Measurements from ENCODE around the gene RTP5.
"Not testable (repeated sequence)": the region's sequence is repeated elsewhere in the genome, so short reads cannot be mapped to it uniquely, and the experiment has no call there.

The RTP5 gene

DNA sequence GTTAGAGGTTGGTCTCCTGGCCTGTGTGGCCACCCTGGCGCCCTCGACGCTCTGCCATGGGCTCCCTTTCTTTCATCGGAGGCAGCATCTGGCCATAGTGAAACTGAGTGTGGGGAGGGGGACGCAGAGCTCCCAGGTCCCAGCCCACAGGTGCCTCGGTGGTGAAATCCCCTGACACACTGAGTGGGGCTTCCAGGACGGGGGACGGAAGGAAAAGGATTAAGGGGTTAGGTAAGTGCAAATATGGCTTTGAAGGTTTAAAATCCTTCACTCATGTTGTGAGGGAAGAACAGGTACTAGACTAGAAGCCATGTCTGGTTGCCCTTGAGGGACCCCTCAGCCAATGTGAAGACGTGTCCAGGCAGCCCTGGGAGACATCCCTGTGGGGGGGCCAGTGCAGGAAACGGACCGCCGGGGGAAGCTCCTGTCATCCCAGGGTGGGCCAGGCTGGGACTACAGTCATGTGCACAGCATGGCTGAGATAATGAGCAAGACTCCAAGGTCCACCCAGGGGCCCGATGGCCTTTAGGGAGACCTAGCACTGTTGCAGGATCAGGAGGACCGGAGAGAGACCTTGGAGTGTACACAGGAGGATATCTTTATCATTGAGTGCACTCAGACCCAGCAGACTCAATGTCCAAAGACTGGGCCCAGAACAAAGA lies 36.3 kb downstream of the RTP5 start:
- Histone ChIP-seq H3K4me1 (ENCODE audit: insufficient read depth, low read length) (no peaks in the 10 kb centered on the region), H3K9me3 (ENCODE audit: low read length) (no peaks in the 10 kb centered on the region), H3K27ac (ENCODE audit: low read depth, low read length) (no peak overlapping the region), H3K36me3 (ENCODE audit: insufficient read depth, low read length) (no peaks in the 10 kb centered on the region), H3K4me3 (ENCODE audit: low read depth in 1 of 2, low read length in 2 of 2) (no peak overlapping the region), H3K27me3 (ENCODE audit: control insufficient read depth in 1 of 2, insufficient read depth in 2 of 2, low read length in 2 of 2) (peaks cover 0 to 4% of the 10 kb centered on the region in 2 donors), H3K9ac (ENCODE audit: low read length) (no peak overlapping the region)

DNA sequence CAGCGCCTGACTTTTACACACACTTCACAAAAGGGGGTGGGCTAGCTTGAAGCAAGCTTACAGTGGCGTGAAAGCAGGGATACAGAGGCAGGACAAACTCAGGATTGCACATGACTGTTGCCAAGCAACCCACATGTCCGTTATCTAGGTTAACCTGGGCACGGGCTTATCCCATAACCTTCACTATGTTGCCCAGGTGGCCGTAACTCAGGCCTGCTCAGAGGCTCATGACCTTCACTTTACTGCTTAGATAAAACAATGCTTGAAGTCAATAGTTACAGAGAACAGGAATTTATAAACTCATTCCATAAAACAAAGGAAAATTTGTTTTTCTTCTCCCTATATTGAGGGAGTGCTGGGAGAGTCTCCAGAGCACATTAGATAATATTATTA lies 36.8 kb downstream of the RTP5 start:
- not testable (repeated sequence) for H3K4me3 ChIP-seq (ENCODE audit: low read depth in 1 of 2, low read length in 2 of 2); H3K9ac ChIP-seq (ENCODE audit: low read length); H3K27me3 ChIP-seq (ENCODE audit: control insufficient read depth in 1 of 2, insufficient read depth in 2 of 2, low read length in 2 of 2); H3K27ac ChIP-seq (ENCODE audit: low read depth, low read length); H3K36me3 ChIP-seq (ENCODE audit: insufficient read depth, low read length); H3K4me1 ChIP-seq (ENCODE audit: insufficient read depth, low read length); H3K9me3 ChIP-seq (ENCODE audit: low read length)

DNA sequence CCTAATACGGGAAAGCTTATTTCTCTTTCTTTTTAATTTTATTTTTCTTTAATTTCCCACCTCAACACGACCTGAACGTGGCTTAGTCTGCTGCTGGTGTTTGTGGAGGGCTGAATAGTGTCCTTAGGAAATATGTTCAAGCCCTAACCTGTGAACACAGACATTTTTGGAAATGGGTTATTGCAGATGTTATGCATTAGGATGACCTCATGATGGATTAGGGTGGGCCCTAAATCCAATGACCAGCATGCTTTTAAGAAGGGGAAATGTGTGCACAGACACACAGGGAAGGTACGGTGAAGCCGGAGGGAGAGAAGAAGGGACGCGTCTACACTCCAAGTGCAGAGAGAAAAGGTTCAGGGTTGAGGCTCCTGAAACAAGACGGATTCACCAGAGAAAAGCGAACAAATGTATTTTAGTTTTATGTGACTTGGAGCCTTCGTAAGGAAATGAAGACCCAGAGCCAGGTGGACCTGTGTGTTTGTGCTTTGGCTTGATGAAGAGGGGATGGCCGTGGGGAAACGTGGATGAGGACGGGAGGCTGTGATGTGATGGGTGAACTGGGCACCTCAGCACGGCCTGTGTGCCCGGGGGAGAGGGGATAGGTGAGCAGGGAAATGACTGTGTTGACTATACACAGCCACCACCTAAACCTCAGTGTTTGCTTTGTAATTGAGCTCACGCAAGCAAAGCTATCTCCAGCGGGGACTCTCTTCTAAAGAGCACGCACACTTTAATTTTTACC lies 37.5 kb downstream of the RTP5 start:
- Histone ChIP-seq H3K36me3 (ENCODE audit: insufficient read depth, low read length) (no peaks in the 10 kb centered on the region), H3K4me3 (ENCODE audit: low read depth in 1 of 2, low read length in 2 of 2) (no peak overlapping the region), H3K27me3 (ENCODE audit: control insufficient read depth in 1 of 2, insufficient read depth in 2 of 2, low read length in 2 of 2) (no peaks in the 10 kb centered on the region), H3K4me1 (ENCODE audit: insufficient read depth, low read length) (no peaks in the 10 kb centered on the region), H3K9ac (ENCODE audit: low read length) (no peak overlapping the region), H3K27ac (ENCODE audit: low read depth, low read length) (no peak overlapping the region), H3K9me3 (ENCODE audit: low read length) (no peaks in the 10 kb centered on the region)

DNA sequence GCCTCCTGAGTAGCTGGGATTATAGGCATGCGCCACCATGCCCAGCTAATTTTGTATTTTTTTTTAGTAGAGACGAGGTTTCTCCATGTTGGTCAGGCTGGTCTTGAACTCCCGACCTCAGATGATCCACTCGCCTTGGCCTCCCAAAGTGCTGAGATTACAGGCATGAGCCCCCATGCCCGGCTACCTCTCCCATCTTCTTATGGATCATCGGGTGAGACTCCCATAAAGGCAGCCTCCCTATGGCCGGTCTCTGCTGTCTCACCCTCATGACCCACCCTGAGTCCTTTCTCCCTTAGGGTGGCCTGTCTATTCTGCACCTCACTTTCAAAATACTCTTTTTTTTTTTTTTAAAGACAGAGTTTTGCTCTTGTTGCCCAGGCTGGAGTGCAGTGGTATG lies 38.3 kb downstream of the RTP5 start:
- not testable (repeated sequence) for H3K27me3 ChIP-seq (ENCODE audit: control insufficient read depth in 1 of 2, insufficient read depth in 2 of 2, low read length in 2 of 2); H3K9ac ChIP-seq (ENCODE audit: low read length); H3K9me3 ChIP-seq (ENCODE audit: low read length); H3K4me3 ChIP-seq (ENCODE audit: low read depth in 1 of 2, low read length in 2 of 2); H3K4me1 ChIP-seq (ENCODE audit: insufficient read depth, low read length); H3K27ac ChIP-seq (ENCODE audit: low read depth, low read length); H3K36me3 ChIP-seq (ENCODE audit: insufficient read depth, low read length)

DNA sequence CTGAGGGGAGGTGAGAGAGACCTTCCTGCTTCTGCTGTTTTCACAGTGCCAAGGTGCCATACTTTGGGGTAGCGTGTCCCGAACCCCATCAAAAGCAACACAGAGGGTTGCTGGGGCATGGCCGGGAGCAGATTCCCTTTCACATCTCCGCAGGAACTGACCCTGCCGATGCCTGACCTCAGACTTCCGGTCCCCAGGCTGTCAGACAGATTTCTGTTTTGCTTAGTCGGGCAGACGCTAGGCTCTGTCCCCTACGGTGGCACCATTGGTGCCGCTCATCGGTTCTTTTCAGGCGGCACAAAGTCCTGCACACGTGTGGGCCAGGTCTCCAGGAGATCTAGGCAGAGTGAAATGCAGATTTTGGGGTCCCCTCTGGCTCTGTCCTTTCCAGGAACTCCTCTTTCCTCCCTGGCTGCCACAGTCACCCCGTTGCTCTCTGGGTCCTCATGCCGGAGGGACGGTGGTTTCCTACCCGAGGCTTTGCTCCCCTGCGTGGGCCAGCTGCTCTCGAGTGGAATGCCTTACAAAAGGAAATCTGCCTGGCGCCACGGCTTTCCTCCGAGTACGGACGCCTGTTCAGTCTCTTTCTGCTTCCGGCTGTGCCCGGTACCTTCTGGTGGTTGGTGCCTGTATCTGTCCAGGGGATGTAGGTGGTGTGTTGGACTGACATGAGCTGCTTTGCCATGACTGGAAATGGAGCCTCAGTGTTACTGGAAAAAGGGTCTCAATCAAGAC lies 39.3 kb downstream of the RTP5 start:
- no peak overlapping the region for H3K4me3 ChIP-seq (ENCODE audit: low read depth in 1 of 2, low read length in 2 of 2)
- no peaks in the 10 kb centered on the region for H3K4me1 ChIP-seq (ENCODE audit: insufficient read depth, low read length)
- no peaks in the 10 kb centered on the region for H3K36me3 ChIP-seq (ENCODE audit: insufficient read depth, low read length)
- H3K27me3 ChIP-seq (ENCODE audit: control insufficient read depth in 1 of 2, insufficient read depth in 2 of 2, low read length in 2 of 2): no peaks in the 10 kb centered on the region
- H3K9me3 ChIP-seq (ENCODE audit: low read length): no peaks in the 10 kb centered on the region
- no peak overlapping the region for H3K27ac ChIP-seq (ENCODE audit: low read depth, low read length)
- no peak overlapping the region for H3K9ac ChIP-seq (ENCODE audit: low read length)

DNA sequence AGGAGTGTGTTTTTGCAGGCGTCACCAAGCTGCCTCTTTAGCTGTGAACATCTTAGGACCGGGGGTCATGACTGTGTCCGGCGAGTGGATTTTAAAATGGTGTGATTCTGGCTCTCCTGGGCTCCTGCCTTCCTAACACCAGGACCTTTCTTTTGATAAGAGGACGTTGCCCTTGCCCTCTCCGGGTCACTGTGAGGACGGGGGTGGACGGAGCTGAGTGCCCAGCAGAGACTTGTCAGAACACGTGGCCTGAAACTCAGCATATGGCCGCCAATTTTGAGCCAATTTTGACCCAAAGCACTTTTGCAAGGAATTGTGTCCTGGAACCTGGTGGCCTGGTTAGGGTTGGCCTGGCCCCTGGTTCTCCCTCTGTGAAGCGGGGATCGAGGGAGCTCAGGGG lies 40.2 kb downstream of the RTP5 start:
- H3K27ac ChIP-seq (ENCODE audit: low read depth, low read length): no peak overlapping the region
- no peaks in the 10 kb centered on the region for H3K4me1 ChIP-seq (ENCODE audit: insufficient read depth, low read length)
- no peaks in the 10 kb centered on the region for H3K9me3 ChIP-seq (ENCODE audit: low read length)
- H3K9ac ChIP-seq (ENCODE audit: low read length): no peak overlapping the region
- H3K4me3 ChIP-seq (ENCODE audit: low read depth in 1 of 2, low read length in 2 of 2): no peak overlapping the region
- H3K27me3 ChIP-seq (ENCODE audit: control insufficient read depth in 1 of 2, insufficient read depth in 2 of 2, low read length in 2 of 2): no peaks in the 10 kb centered on the region
- no peaks in the 10 kb centered on the region for H3K36me3 ChIP-seq (ENCODE audit: insufficient read depth, low read length)

DNA sequence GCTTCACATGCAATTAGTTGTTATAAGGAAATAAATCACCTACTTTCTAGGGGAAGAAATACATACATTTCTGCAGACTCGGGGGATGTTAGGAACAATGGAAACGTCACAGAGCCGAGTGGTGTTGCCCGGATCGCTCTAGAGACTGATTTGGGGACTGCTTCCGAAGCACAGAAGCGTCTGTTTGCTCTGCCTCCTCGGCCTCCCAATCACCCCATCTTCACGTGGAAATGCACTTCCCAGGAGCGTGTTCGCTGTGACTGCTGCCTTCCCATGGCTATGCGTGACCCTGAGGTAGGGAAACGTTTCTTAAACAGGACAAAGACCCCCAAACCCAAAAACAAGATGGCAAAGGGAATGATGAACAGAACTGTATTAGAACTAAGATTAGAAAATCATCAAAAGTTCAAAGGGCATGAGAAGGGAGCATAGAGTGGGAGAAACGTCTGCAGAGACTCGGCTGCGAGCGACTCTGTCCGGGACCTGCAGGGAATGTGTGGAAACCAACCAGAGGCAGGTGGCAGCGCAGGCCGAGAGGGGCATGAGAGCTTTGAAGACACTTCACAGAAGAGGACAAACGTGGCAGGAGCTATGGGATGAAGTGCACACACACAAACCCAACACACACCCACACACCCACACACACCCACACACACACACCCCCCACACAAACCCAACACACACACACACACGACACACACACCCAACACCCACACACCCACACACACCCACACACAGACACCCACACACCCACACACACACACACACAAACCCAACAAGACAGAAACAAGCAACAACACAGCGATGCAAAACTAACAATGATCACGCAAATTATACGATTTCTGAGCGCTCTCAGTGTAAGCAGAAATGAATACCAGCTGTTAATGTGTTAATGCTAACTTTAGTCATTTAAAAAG lies 41.3 kb downstream of the RTP5 start:
- Histone ChIP-seq H3K9me3 (ENCODE audit: low read length) (no peaks in the 10 kb centered on the region), H3K4me3 (ENCODE audit: low read depth in 1 of 2, low read length in 2 of 2) (no peak overlapping the region)

DNA sequence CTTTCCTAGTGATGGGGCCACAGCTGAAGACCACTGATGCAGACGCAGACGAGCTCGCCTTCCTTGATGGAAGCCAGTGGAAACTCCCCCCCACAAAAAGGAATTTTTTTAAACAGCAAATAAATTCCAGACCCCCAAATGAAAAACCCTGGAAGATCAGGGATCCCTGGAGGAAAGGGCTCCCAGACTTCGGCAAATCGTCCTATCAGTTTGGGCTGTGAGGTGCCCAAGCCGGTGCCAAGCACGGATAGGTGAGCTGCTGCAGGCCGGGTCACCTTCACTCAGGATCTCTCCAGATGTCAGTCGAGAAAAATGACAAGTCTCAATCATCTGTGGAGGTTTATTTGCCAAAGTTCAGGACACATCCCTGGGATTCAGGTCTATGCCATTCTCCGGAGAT lies 42.0 kb downstream of the RTP5 start:
- Histone ChIP-seq H3K27ac (ENCODE audit: low read depth, low read length) (no peak overlapping the region), H3K27me3 (ENCODE audit: control insufficient read depth in 1 of 2, insufficient read depth in 2 of 2, low read length in 2 of 2) (no peaks in the 10 kb centered on the region), H3K9ac (ENCODE audit: low read length) (no peak overlapping the region), H3K9me3 (ENCODE audit: low read length) (no peaks in the 10 kb centered on the region), H3K4me3 (ENCODE audit: low read depth in 1 of 2, low read length in 2 of 2) (no peak overlapping the region), H3K4me1 (ENCODE audit: insufficient read depth, low read length) (no peaks in the 10 kb centered on the region), H3K36me3 (ENCODE audit: insufficient read depth, low read length) (no peaks in the 10 kb centered on the region)

More for the DNA sequence above, 41.3 kb downstream of the RTP5 start:
- H3K36me3 ChIP-seq (ENCODE audit: insufficient read depth, low read length): no peaks in the 10 kb centered on the region
- H3K9ac ChIP-seq (ENCODE audit: low read length): no peak overlapping the region
- no peaks in the 10 kb centered on the region for H3K4me1 ChIP-seq (ENCODE audit: insufficient read depth, low read length)
- no peak overlapping the region for H3K27ac ChIP-seq (ENCODE audit: low read depth, low read length)
- no peaks in the 10 kb centered on the region for H3K27me3 ChIP-seq (ENCODE audit: control insufficient read depth in 1 of 2, insufficient read depth in 2 of 2, low read length in 2 of 2)

DNA sequence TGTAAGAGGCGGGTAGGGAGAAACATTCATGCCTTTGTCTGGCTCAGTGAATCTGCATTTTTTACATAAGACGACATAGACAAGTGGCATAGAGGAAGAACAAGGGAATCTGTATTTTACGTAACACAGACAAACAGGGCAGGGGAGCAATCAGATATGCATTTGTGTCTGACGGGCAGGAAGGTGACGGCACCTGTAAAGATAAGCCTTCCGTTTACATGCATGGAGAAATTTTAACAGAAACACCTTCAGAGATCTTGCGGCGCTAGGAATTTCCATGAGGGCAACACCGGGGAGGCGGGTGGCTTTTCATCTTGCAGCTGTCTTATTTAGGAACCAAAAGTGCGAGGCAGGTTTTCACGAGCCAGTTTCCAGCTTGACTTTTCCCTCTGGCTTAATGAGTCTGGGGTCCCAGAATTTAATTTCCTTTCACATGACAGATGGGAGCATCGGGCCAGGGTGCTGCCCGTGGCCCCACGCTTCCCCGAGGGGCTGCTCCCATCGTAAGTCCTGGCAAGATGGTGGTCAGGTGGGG lies 42.6 kb downstream of the RTP5 start:
- H3K27me3 ChIP-seq (ENCODE audit: control insufficient read depth in 1 of 2, insufficient read depth in 2 of 2, low read length in 2 of 2): no peaks in the 10 kb centered on the region
- no peak overlapping the region for H3K27ac ChIP-seq (ENCODE audit: low read depth, low read length)
- H3K9me3 ChIP-seq (ENCODE audit: low read length): no peaks in the 10 kb centered on the region
- no peaks in the 10 kb centered on the region for H3K4me1 ChIP-seq (ENCODE audit: insufficient read depth, low read length)
- no peak overlapping the region for H3K4me3 ChIP-seq (ENCODE audit: low read depth in 1 of 2, low read length in 2 of 2)
- H3K9ac ChIP-seq (ENCODE audit: low read length): no peak overlapping the region
- no peaks in the 10 kb centered on the region for H3K36me3 ChIP-seq (ENCODE audit: insufficient read depth, low read length)

DNA sequence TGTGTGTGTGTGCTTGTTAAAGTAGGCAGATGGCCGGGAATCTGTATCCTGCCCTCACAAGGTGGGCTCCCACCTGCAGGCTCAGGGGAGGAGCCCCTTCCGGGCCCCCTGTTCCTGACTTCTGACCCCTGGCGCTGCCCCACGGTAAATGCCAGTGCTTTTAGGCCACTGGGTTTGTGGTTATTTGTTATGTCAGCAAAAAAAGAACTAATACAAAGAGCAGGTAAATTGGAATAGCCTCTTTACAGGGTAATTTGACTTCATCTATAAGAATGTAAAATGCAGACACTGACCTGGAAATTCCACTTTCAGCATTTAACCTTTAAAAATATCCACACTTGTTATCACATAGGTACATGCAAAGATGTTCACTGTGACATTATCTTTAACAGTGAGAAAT lies 44.2 kb downstream of the RTP5 start:
- no peaks in the 10 kb centered on the region for H3K27me3 ChIP-seq (ENCODE audit: control insufficient read depth in 1 of 2, insufficient read depth in 2 of 2, low read length in 2 of 2)
- H3K36me3 ChIP-seq (ENCODE audit: insufficient read depth, low read length): no peaks in the 10 kb centered on the region
- H3K4me1 ChIP-seq (ENCODE audit: insufficient read depth, low read length): no peaks in the 10 kb centered on the region
- H3K4me3 ChIP-seq (ENCODE audit: low read depth in 1 of 2, low read length in 2 of 2): no peak overlapping the region
- H3K9me3 ChIP-seq (ENCODE audit: low read length): no peaks in the 10 kb centered on the region
- H3K9ac ChIP-seq (ENCODE audit: low read length): no peak overlapping the region
- no peak overlapping the region for H3K27ac ChIP-seq (ENCODE audit: low read depth, low read length)

DNA sequence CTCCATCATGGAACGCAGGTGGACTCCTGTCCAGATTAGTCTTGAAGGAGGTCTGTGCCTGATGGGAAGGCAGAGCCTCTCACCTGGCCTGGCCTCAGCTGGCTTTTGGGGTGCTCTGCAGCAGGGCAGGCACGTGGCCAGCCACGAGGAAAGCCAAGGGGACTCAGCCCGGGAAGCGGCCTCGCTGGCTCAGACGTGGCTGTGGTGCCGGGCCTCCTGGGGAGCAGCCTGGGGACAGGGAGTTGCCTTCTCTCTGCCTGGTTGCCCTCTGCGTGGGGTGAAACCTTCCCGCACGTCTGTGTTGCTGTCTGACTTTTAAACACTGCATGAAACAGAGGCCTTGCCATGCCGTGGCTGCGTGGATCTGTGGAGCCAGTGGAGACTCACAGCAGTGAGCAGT lies 45.0 kb downstream of the RTP5 start:
- H3K4me1 ChIP-seq (ENCODE audit: insufficient read depth, low read length): no peaks in the 10 kb centered on the region
- no peak overlapping the region for H3K9ac ChIP-seq (ENCODE audit: low read length)
- no peaks in the 10 kb centered on the region for H3K9me3 ChIP-seq (ENCODE audit: low read length)
- H3K27ac ChIP-seq (ENCODE audit: low read depth, low read length): no peak overlapping the region
- no peaks in the 10 kb centered on the region for H3K36me3 ChIP-seq (ENCODE audit: insufficient read depth, low read length)
- H3K27me3 ChIP-seq (ENCODE audit: control insufficient read depth in 1 of 2, insufficient read depth in 2 of 2, low read length in 2 of 2): no peaks in the 10 kb centered on the region
- H3K4me3 ChIP-seq (ENCODE audit: low read depth in 1 of 2, low read length in 2 of 2): no peak overlapping the region

All from muscle layer of colon (tissue), 2 donors.